CD4-positive, alpha-beta T cell treated with Interferon gamma for 1 hour (primary cell): ENCODE measurements around the gene MANEAL.

Source experiments
- DNase-seq: peaks from one replicate; pipeline ENCODE4 v3.0.0-alpha.2; 2020

The MANEAL gene

DNA sequence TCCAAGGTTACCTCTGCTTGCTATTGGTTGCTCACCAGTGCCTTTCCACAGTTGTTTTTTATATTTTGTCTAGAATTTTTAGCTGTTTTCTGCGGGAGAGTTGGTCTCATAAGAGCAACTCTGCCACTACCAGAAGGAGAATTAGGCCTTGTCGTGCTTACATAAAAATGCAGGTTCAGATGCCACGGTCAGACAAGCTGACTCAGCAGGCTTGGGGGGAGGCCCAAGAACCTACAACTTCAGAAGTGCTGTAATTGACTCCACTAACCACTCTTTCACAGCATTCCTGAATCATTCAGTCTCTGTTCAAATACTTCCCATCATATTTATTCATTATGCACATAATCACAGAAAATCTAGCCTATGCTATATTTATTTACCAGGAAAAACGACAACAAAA lies 37.5 kb downstream of the MANEAL start:
- no peak for DNase-seq

DNA sequence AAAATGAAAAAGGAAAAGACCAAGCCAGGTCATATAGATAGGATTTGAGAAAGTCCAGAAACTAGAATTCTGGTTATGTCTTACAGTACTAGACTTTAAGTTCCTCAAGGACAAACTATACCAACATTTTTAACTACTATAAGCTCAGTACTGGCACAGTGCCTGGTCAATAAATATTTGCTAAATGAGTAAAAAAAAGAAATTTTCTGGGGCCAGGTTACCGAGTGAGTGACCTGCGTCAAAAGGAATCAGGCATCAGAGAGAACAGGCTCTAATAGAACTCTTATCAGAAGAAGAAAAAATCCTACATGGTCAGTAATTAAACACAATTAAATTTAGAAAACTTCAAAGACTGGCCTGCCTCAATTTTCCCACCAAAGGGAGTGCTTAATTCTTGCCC lies 38.2 kb downstream of the MANEAL start:
- DNase-seq = no peak

- DNase-seq = no peak
Measured at GRCh38 chr1:37836788-37837187, 43.1 kb downstream of the MANEAL start.

- no peak for DNase-seq
Measured at GRCh38 chr1:37839676-37840075, 46.0 kb downstream of the MANEAL start.

- no peak for DNase-seq
Measured at GRCh38 chr1:37840711-37841110, 47.1 kb downstream of the MANEAL start.

DNA sequence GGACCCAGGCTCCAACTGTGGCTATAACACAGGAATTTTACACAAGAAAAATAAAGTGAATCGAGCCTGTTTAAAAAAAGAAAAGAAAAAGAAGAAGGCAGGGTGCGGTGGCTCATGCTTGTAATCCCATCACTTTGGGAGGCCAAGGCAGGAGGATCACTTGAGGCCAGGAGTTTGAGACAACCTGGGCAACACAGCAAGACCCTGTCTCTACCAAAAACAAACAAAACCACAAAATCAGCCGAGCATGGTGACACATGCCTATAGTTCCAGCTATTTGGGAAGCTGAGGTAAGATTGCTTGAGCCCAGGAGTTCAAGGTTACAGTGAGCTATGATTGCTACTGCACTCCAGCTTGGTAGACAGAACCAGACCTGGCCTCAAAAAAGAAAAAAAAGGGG lies 48.0 kb downstream of the MANEAL start:
- DNase-seq = no peak

DNA sequence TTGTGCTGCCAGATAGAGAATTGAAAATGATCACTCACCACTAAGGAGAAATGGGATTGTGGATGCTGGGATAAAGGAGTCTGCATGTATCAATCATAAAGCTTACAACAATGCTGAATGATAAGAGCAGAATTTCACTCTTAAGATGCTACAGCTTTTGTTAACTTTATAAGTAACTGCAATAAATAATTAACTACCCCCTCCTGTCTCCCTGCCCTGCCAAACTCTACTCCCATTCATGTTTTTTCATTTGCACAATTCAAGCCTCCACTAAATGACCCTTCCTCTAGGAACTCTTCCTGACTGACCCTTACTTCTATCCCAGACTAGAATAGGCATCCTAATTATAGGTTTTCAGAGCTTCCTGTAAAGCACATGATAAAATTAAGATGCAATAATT lies 50.9 kb downstream of the MANEAL start:
- no peak for DNase-seq

DNA sequence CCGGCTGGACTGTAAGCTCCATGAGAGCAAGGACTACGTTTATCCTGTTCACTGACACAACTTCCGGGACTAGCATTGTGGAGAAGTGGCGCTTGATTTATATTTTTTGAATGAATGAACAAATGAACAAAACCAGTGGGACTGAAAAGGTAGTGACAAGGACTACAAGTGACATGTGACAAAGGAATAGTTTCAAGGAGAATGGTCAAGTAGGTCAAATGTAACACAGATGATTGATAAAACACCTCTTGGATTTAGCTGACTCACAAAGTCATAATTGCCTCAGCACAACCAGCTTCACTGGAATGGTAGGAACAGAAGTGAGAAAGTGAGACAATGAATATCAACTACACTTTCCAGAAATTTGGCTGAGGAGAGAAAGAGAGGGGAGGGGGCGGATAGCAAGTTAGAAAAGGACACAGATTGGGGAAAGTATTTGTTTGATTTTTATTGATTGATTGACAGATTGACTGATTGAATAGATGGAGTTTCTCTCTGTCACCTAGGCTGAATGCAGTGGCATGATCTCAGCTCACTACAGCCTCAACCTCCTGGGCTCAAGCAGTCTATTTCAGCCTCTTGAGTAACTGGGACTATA lies 51.5 kb downstream of the MANEAL start:
- no peak for DNase-seq

GRCh38 chr1:37845786-37846185 lies 52.1 kb downstream of the MANEAL start:
- DNase-seq = no peak

DNA sequence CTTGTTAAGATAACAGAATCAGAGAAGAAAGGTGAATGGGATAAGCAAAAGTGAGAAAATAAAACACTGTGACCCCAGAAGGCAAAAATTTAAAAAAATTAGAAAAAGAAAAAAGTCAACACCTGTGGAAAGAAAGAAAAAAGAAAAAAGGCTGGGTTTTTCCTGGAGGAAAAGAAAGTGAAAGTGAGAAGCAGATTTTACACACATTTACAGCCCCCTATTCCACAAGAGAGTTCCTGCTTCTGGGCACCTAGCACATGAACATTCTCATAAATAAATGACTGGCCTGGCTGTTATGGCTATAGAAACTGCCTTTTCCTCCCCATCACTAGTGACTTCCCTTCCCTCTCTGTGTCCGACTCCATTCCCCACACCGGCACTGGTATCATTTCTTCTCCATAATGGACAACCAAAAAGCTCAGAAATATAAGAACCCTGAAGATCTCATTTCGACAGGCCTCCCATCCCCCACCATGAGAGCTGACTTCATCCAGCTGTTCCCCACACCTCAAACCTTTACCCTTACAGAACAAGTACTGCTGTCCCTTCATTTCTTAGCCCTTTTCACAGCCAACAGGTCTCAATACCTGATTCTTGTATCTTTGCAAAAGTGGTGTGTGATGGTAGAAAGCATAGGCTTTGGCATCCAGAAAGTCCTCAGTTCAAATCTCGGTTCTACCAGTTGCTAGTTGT lies 53.1 kb downstream of the MANEAL start:
- no peak for DNase-seq

DNA sequence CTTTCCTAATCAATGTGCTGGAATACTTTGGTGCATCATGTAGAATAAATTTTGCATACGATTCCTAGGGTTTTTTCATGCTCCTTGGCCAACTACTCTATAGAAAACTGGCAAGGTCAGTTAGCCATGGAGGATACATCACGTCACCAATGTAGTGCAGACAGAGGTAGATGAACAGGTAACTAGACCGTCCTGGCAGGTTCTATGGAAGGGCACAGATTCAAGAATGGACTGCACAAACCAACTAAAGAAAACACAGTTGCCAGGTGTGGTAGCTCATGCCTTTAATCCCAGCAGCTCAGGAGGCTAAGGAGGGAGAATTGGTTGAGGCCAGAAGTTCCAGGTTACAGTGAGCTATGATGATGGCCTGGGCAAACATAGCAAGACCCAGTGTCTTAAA lies 55.8 kb downstream of the MANEAL start:
- no peak for DNase-seq

GRCh38 chr1:37850352-37850955 lies 56.8 kb downstream of the MANEAL start:
- no peak for DNase-seq
